Nephron (organoid): ENCODE data around the gene COL4A4.

Experiments used
- H3K27ac Mint-ChIP-seq, 3 experiments: 2 replicates each; pipeline ENCODE4 v1.8.0; 2020; ENCODE audit warnings: mixed read lengths in 3 of 3, mild to moderate bottlenecking in 2 of 3, moderate library complexity in 1 of 3
- H3K27me3 Mint-ChIP-seq: 2 replicates; pipeline ENCODE4 v1.8.0; 2021; ENCODE audit warnings: low read depth, mild to moderate bottlenecking, moderate library complexity, mixed read lengths
- H3K36me3 Mint-ChIP-seq: 2 replicates; pipeline ENCODE4 v1.8.0; 2020; ENCODE audit warnings: low read depth, mixed read lengths
- H3K4me1 Mint-ChIP-seq: 2 replicates; pipeline ENCODE4 v1.8.0; 2020; ENCODE audit warnings: mixed read lengths
- H3K4me3 Mint-ChIP-seq, 3 experiments: 2 replicates each; pipeline ENCODE4 v1.8.0; 2020; ENCODE audit warnings: mild to moderate bottlenecking in 3 of 3, mixed read lengths in 3 of 3, moderate library complexity in 2 of 3
- H3K9me3 Mint-ChIP-seq: 2 replicates; pipeline ENCODE4 v1.8.0; 2020; ENCODE audit warnings: mixed read lengths
- TF ChIP-seq, protein P1 (sequence below), 3 experiments: fragments of 200-600 bp; sonication (generic); IDR thresholded peaks; one replicate each; pipeline ENCODE4 v1.5.0; 2021; ENCODE audit warnings: antibody characterized with exemption in 3 of 3; ENCODE audit not compliant: unreplicated experiment in 3 of 3

COL4A4 gene

DNA sequence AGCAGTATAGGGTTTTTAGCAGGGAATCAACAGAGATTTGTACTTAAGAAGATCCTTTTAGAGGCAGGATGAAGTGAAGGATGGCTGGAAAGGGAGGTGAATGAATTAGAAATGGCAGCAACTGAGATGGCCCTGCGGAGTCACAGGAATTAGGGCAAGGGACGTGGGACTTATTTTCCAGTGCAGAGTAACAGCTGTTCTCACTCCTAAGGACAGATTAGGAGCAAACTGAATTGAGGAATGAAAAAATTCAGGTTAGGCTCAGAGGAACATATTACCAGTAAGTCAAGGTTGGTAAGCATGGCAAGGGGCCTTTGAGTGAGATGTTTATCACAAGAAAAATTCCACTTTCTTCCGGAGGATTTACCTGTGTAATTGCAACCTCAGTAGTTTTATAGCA lies 34.9 kb upstream of the COL4A4 start:
- H3K36me3 Mint-ChIP-seq = no peaks in the 10 kb centered on the region
- no peaks in the 10 kb centered on the region for H3K4me1 Mint-ChIP-seq
- H3K27me3 Mint-ChIP-seq = no peaks in the 10 kb centered on the region
- TF ChIP-seq, protein P1, sequence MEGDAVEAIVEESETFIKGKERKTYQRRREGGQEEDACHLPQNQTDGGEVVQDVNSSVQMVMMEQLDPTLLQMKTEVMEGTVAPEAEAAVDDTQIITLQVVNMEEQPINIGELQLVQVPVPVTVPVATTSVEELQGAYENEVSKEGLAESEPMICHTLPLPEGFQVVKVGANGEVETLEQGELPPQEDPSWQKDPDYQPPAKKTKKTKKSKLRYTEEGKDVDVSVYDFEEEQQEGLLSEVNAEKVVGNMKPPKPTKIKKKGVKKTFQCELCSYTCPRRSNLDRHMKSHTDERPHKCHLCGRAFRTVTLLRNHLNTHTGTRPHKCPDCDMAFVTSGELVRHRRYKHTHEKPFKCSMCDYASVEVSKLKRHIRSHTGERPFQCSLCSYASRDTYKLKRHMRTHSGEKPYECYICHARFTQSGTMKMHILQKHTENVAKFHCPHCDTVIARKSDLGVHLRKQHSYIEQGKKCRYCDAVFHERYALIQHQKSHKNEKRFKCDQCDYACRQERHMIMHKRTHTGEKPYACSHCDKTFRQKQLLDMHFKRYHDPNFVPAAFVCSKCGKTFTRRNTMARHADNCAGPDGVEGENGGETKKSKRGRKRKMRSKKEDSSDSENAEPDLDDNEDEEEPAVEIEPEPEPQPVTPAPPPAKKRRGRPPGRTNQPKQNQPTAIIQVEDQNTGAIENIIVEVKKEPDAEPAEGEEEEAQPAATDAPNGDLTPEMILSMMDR (IDR thresholded peaks at IDR 0.05; ENCODE audit: unreplicated experiment in 3 of 3) = no peak
- H3K9me3 Mint-ChIP-seq = no peaks in the 10 kb centered on the region
- H3K4me3 Mint-ChIP-seq = peak overlapping the region in 1 of 3 experiments; percentile 29
- peak overlapping the region; percentile 37 to 83 (median 59) for H3K27ac Mint-ChIP-seq

DNA sequence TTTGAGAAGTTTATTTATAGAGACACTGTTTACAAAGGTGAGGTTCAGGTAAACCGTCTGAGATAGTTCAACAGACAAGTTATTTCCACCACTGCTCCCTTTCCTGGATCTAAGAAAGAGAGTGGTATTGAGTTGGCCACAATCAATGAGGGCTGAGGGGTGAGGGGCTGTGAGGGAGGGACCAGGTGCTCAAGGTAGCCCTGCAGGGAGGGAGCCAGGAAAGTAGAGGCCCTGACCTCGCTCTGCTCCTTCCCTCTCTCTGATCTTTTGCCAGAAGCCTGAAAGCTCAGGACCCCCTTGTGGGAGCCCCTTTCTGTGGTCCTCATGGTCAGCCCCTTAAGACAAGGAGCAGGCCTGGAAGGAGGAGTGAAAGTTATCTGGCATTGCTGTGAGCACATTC lies 30.2 kb upstream of the COL4A4 start:
- H3K9me3 Mint-ChIP-seq = no peaks in the 10 kb centered on the region
- TF ChIP-seq, protein P1 (IDR thresholded peaks at IDR 0.05; ENCODE audit: unreplicated experiment in 3 of 3) = no peak
- no peak overlapping the region for H3K4me3 Mint-ChIP-seq
- no peaks in the 10 kb centered on the region for H3K36me3 Mint-ChIP-seq
- no peak overlapping the region for H3K27ac Mint-ChIP-seq
- peaks cover 12% of the 10 kb centered on the region for H3K4me1 Mint-ChIP-seq
- no peaks in the 10 kb centered on the region for H3K27me3 Mint-ChIP-seq

DNA sequence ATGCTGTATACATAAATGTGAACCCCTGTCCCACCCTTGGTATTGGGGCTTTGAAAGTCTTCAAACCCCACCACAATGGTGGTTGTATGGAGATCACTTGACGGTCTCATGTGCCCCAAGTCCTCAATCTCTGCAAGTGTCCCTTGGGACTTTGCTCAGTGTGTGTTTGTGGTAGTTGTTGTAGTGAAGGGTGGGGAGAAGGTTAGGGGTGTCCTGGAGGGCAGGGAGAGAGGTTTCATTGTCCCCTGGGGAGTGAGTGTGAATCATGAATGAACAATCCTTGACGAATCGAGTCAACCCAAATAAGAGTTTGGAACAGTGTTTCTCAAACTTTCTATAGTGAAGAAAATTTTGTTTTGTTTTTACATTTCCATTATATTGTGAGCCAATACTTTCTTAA lies 28.5 kb upstream of the COL4A4 start:
- TF ChIP-seq, protein P1 (IDR thresholded peaks at IDR 0.05; ENCODE audit: unreplicated experiment in 3 of 3) = no peak
- no peaks in the 10 kb centered on the region for H3K36me3 Mint-ChIP-seq
- no peak overlapping the region for H3K27ac Mint-ChIP-seq
- H3K4me1 Mint-ChIP-seq = peaks cover 26% of the 10 kb centered on the region
- no peaks in the 10 kb centered on the region for H3K27me3 Mint-ChIP-seq
- H3K9me3 Mint-ChIP-seq = no peaks in the 10 kb centered on the region
- no peak overlapping the region for H3K4me3 Mint-ChIP-seq

DNA sequence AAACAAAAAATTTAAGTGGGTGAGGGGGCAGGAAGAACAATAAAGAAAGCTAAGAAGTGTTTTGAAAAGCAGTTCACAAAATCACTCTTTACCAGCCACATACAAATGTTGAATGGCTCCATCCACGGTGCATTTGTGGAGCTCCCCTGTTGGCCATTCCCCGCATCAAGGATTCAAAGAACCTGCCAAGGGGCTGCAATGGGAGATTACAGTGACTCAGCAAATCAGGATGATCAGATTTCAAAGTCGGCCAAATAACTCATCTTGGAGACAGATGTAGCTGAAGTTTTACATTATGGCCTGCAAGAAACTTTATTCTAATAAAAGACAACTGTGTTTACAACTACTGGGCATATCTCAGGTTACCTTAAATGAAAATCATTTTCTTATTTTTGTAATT lies 27.4 kb upstream of the COL4A4 start:
- Mint-ChIP-seq H3K4me1 (peaks cover 32% of the 10 kb centered on the region), H3K4me3 (no peak overlapping the region), H3K27me3 (no peaks in the 10 kb centered on the region)

DNA sequence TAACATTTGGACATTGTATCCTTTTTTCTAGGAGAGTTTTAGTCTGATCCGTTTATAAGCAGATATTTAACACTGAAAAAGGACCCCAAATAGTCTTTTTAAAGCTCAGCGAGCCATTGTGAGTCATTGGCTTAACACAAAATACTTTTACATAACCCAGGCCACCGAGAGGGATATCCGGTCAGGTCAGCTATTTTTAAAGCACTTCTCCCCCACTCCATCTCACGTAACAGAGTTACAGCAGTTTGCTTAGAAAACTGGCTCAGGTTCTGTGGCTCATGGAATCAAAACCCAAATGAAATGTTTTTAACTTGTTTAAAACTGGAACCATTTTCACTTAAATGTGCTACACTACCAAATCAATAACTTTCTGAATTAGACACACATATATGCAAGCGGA lies 24.3 kb upstream of the COL4A4 start:
- Mint-ChIP-seq H3K4me3 (no peak overlapping the region), H3K4me1 (peaks cover 37% of the 10 kb centered on the region), H3K36me3 (no peaks in the 10 kb centered on the region), H3K27me3 (peaks cover 4% of the 10 kb centered on the region), H3K9me3 (peaks cover 3% of the 10 kb centered on the region), H3K27ac (peak overlapping the region; percentile 1 to 22 (median 10))
- TF ChIP-seq, protein P1 (IDR thresholded peaks at IDR 0.05; ENCODE audit: unreplicated experiment in 3 of 3) = no peak

More for the DNA sequence above, 27.4 kb upstream of the COL4A4 start:
- Mint-ChIP-seq H3K9me3 (no peaks in the 10 kb centered on the region), H3K36me3 (no peaks in the 10 kb centered on the region), H3K27ac (peak overlapping the region in 1 of 3 experiments; percentile 63)
- TF ChIP-seq, protein P1 (IDR thresholded peaks at IDR 0.05; ENCODE audit: unreplicated experiment in 3 of 3) = no peak

DNA sequence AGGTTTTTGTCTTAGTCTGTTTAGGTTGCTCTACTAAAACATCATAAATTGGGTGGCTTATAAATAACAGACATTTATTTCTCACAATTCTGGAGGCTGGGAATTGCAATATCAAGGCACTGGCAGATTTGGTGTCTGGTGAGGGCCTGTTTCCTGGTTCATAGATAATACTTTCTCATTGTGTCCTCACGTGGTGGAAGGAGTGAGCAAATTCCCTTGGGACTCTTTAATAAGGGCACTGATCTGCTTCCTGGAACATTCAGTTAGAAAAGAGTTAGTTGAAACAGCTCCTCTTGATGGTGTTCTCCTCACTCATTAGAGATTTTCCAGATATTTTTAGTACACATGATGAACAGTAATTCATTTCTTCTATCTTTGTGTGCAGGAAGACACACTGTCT lies 22.7 kb upstream of the COL4A4 start:
- Mint-ChIP-seq H3K4me3 (no peak overlapping the region), H3K27ac (no peak overlapping the region), H3K4me1 (peaks cover 36% of the 10 kb centered on the region), H3K9me3 (peaks cover 3% of the 10 kb centered on the region), H3K27me3 (peaks cover 4% of the 10 kb centered on the region), H3K36me3 (no peaks in the 10 kb centered on the region)
- TF ChIP-seq, protein P1 (IDR thresholded peaks at IDR 0.05; ENCODE audit: unreplicated experiment in 3 of 3) = no peak
